Fibroblast of villous mesenchyme (primary cell): Measurements from ENCODE around the gene NFAM1. TPM values are rescaled to one million over a fixed set of nuclear protein-coding genes. Genes with fewer than 3 reads are reported as not detected.

Experiments used
- DNase-seq: peaks from one replicate; pipeline ENCODE4 v3.0.0-alpha.2; 2010; ENCODE audit warnings: low read depth
- H3K4me3 ChIP-seq: 2 replicates; pipeline ENCODE4 v1.5.1; 2011; ENCODE audit warnings: low read depth, mild to moderate bottlenecking, low read length
- total RNA-seq: library from RNA; depleted of rRNA; stranded (reverse); fragments of >200 nt; gene quantifications from 2 replicates; pipeline ENCODE4 v1.2.3, GENCODE V29; 2012
- TF ChIP-seq, protein P1 (sequence below): IDR thresholded peaks from 2 replicates; pipeline ENCODE4 v1.5.1; 2012; ENCODE audit warnings: low read depth, mild to moderate bottlenecking, low read length; ENCODE audit not compliant: insufficient read depth

NFAM1 gene
- total RNA-seq, 1 donor, result not detected

DNA sequence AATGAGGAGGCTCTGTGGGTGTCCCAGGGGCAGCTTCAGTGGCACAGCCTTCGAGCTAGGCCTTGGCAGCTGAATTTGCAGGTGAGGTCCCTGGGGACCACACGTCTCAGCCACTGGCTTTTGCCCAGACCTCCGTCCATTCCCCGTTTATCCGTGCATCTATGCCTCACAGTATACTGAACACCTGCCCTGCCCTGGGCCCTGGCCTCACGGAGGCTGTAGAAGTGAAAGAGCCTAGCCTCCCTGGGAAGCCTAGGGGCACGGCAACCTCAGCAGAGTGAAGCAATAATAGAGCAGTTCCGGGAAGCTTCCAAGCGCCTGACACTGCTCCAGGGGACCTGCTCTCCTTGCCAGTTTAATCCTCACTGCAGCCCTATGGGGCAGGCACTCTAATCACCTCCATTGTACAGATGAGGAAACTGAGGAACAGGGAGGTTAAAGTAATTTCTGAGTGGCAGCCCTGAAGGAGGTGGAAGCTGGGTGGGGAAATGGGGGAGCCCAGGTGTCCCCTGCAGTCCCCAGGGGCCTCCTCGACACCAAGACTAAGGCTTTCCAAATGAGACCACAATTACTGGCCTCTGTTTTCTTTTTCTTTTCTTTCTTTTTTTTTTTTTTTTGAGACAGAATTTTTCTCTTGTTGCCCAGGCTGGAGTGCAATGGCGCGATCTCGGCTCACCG is 2.7 kb upstream of the NFAM1 start:
- no peak for DNase-seq
- TF ChIP-seq, protein P1, sequence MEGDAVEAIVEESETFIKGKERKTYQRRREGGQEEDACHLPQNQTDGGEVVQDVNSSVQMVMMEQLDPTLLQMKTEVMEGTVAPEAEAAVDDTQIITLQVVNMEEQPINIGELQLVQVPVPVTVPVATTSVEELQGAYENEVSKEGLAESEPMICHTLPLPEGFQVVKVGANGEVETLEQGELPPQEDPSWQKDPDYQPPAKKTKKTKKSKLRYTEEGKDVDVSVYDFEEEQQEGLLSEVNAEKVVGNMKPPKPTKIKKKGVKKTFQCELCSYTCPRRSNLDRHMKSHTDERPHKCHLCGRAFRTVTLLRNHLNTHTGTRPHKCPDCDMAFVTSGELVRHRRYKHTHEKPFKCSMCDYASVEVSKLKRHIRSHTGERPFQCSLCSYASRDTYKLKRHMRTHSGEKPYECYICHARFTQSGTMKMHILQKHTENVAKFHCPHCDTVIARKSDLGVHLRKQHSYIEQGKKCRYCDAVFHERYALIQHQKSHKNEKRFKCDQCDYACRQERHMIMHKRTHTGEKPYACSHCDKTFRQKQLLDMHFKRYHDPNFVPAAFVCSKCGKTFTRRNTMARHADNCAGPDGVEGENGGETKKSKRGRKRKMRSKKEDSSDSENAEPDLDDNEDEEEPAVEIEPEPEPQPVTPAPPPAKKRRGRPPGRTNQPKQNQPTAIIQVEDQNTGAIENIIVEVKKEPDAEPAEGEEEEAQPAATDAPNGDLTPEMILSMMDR, result no peak

DNA sequence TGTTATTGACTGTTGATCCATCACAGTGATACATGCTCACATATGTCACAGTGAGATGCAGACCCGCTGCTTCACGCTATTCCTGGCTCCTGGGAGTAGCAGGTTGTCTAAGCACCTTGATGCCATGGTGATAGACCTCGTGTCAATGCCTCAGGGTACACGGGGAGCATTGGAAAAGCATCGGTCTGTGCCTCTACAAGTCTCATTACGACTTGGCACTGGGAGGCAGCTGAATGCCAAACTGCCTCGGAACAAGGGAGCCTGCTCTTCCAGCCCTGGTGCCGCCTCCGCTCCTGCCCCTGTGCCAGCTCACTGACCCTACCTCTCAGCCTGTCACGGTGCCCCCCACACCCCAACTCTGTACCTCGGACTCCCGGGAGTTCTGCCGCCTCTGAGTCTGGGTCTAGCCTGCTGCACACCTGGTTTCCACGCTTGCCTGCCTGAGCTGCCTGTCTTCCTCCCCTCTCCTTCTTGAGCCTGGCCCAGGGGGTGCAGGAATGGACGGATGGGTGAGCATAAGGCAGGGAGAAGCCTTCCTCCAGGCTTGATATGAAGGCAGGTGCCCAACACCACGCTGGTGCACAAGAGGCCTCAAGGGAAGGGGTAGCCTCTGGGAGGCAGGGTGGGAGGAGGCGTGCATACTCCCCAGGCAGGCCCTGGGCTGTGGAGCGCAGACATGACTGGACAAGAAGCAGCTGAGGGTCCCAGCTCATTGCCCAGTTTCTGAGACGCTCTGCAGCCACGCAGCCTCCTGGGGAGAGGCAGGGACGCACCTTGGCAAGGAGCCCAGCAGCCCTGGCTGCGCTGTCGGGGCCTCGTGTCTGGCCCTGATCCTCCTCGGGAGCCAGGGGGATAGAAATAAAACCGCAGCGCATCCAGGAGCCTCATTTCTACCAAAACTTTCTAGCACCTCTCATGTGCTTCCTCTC is 1.8 kb upstream of the NFAM1 start:
- no peak for DNase-seq
- TF ChIP-seq, protein P1, result no peak
- H3K4me3 ChIP-seq, result no peak overlapping the region

More for the DNA sequence above, 2.7 kb upstream of the NFAM1 start:
- no peak overlapping the region for H3K4me3 ChIP-seq

DNA sequence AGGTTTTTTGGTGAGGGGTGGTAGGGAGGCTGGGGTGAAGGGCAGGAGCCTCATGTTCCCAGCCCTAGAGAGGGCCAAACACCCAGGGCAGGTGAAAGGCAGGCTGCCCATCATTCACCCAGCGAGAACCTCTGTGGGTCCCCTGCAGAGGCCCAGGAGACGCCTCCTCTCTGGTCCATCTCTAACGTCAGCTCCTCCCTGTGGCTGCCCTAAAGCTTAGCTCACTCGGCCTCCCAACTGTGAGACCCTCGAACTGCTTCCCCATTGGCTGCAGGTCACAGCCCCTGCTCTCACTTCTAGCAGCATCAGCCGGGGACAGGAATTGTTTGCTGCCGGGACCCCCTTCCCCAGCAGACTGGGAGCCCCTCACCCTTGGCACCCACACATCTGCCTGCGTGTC is 615 bp upstream of the NFAM1 start:
- DNase-seq, result no peak
- no peak overlapping the region for H3K4me3 ChIP-seq
- TF ChIP-seq, protein P1, result no peak

DNA sequence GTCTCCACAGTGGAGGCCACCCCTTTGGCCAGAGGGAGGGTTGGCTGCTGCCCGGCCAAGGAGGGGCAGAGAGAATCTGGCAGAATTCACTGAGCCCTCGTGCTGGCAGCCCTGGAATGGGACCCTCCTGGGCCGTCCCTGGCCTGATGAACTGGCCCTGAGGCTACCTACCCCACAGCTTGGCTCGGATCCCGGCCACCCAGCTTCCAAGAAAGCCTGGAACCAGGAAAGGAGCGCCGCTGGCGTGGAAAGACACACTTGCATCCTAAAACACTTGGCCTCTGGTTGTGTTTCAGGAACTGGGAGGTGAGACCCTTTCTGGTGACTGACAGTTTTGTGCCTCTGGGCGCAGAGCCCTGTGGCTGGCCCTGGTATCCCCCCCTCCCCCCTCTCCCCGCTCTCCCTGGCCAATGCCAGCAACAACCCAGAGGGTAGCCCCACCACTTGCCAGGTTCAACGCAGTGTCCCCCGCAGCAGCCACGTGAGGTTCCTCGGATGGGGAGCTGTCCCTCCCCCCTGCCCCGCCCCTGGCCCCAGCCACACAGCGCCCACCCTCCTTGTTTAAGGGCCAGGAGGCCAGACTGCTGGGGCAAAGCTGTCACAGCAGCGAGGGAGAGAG is 693 bp downstream of the NFAM1 start:
- TF ChIP-seq, protein P1, result no peak
- DNase-seq, result no peak
- H3K4me3 ChIP-seq, result no peak overlapping the region

DNA sequence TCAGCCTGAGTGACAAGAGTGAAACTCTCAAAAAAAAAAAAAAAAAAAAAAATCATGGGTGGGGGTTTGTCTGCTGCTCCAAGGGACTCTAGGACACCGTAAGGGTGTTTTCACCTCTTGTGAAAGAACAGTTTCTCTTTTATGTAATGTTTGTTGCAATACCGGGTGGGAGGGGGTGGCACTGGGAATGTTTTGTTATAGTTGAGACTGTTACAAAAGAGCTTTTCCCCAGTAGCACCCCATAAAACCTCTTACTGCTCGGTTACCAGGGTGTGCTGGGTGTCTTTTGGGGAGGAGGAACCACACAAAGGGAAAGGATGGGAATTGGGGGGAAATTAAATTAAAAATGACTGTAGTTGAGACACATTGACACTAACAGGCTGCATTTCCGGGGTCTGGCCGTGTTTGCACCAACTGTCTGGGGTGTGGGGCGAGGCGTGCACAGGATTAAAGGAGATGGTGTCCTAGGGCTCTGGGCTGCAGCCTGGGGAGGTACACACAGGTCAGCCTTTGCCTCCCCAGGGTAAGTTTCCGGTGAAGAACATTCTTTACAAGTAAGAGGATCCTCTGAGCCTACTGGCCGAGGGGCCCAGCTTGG is 1.6 kb downstream of the NFAM1 start:
- DNase-seq, result peak; percentile 21
- TF ChIP-seq, protein P1, result no peak
- H3K4me3 ChIP-seq, result no peak overlapping the region

DNA sequence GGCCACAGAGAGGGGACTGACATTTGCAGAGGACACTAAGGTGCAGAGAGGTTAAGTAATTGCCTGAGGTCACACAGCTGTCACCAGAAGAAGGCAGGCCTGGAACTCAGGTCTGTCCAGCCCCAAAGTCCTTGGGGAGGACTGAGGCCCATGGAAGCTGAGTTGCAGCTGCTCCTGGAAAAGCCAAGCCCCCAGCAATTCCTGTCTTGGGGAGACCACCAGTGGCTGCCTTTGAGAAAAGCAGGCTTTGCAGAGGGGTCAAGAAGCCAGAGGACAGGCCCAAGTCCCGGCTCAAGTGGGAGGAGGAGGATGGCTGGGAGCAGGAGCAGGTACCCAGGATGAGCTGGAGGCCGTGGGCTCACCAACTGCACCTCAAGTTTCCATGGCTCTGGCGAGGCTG is 3.4 kb downstream of the NFAM1 start:
- no peak overlapping the region for H3K4me3 ChIP-seq
- no peak for DNase-seq
- TF ChIP-seq, protein P1, result no peak
